MG63 (cell line): Measurements from ENCODE around the gene HOXA13. TPM values are rescaled to one million over a fixed set of nuclear protein-coding genes. Genes with fewer than 3 reads are reported as not detected.

Experiments
- DNase-seq: peaks from one replicate; pipeline ENCODE4 v3.0.0-alpha.2; 2020
- H3K27me3 ChIP-seq: fragments of 250-450 bp; sonication (Bioruptor Pico); 2 replicates; pipeline ENCODE4 v1.5.1; 2020; ENCODE audit warnings: mild to moderate bottlenecking, moderate library complexity
- H3K36me3 ChIP-seq: fragments of 250-450 bp; sonication (Bioruptor Pico); 2 replicates; pipeline ENCODE4 v1.5.1; 2020; ENCODE audit warnings: mild to moderate bottlenecking, moderate library complexity
- H3K4me3 ChIP-seq: fragments of 250-450 bp; sonication (Bioruptor Pico); 2 replicates; pipeline ENCODE4 v1.5.1; 2020; ENCODE audit warnings: mild to moderate bottlenecking, moderate library complexity
- H3K9me3 ChIP-seq: fragments of 250-450 bp; sonication (Bioruptor Pico); 2 replicates; pipeline ENCODE4 v1.5.1; 2020; ENCODE audit warnings: mild to moderate bottlenecking, moderate library complexity
- total RNA-seq: library from RNA; depleted of rRNA; stranded (reverse); fragments of >200 nt; shearing (Covaris generic); gene quantifications from 2 replicates; pipeline ENCODE4 v1.2.3, GENCODE V29; 2014; ENCODE audit warnings: low replicate concordance

The HOXA13 gene
- total RNA-seq, 1 experiment from 2014 or later, result 0.30 TPM

DNA sequence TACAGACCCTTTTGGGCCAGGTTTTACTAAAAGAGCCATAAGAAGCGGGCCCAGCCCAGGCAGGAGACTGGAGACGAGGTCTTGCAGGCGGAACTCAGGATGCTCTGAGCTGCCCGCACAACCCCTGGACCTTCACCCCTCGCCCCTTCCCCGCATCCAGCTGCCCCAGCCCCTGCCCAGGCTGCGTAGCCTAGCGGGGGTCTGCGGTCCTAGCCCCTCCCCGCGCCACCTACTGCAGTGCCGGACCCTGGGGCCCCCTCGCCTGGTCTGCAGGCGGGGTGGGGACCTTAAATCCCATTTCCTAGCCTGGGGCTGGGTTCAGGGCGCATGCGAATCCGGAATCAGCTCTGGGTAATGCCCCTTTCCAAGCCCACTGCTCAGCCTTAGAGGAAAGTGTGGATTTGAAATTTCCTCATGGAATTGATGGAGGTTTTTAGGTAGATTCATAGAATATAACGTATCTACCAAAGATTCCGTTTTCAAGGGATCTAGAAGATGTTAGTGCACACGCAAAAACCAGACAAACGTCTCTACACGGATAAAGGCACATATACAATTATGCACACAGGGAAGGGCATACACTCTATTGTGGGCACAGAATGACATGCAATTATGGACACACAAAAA lies 47.0 kb downstream of the HOXA13 start:
- no peak for DNase-seq
- H3K27me3 ChIP-seq, result no peaks in the 10 kb centered on the region
- H3K9me3 ChIP-seq, result no peaks in the 10 kb centered on the region
- H3K36me3 ChIP-seq, result no peaks in the 10 kb centered on the region
- peak overlapping the region; percentile 53 for H3K4me3 ChIP-seq

DNA sequence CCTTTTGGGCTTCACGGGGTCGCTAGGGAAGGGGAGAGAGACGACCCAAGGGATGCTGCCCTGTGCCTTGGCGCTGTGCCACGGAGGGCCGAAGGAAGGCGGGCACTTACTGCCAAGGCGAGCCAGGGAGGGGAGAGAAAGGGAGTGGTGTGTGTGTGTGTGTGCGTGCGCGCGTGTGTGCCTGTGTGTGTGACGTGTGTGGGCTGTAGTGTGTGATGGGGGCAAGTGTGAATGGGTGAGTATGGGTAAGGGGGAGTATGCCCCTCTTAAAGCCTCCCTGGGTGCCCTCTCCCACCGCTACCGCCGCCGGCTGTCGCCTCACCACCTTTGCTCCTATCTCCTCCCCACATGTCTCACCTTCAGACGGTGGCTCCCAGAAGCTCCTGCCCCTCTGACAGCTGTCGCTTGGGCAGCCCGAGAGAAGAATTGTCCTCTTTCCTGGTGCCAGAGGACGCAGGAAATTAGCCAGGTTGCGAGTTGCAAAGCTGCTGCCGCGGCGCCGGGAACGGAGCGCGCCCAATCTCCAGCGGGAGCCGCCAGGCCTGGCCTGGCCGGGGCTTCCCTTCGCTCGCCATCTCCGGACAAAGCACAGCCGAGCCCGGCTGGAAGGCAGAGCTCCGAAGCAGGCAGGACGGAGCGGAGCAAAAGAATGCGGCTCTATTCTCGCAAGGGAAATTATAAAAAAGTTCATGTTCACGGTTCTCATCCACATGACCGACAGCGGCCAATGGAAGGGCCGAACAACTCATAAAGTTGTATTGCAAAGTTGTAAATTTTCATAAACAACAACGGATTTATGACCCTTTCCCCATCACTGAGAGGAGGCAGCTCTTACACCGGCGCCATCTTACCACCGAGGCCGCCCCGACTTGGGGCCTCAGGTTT lies 47.7 kb downstream of the HOXA13 start, which contains the start of gene HOXA3:
TSS of gene HOXA3 (minus strand) at position 653 of the 885 bp plus-strand sequence. CDS start 41,943 bp downstream, outside the sequence.
- H3K9me3 ChIP-seq, result no peaks in the 10 kb centered on the region
- peak; percentile 60 for DNase-seq
- H3K4me3 ChIP-seq, result peak within 1 kb of the TSS; percentile 53
- no peaks in the 10 kb centered on the region for H3K36me3 ChIP-seq
- no peaks in the 10 kb centered on the region for H3K27me3 ChIP-seq

GRCh38 chr7:27151341-27151930 lies 48.5 kb downstream of the HOXA13 start:
- no peaks in the 10 kb centered on the region for H3K9me3 ChIP-seq
- peak; percentile 59 for DNase-seq
- no peaks in the 10 kb centered on the region for H3K27me3 ChIP-seq

DNA sequence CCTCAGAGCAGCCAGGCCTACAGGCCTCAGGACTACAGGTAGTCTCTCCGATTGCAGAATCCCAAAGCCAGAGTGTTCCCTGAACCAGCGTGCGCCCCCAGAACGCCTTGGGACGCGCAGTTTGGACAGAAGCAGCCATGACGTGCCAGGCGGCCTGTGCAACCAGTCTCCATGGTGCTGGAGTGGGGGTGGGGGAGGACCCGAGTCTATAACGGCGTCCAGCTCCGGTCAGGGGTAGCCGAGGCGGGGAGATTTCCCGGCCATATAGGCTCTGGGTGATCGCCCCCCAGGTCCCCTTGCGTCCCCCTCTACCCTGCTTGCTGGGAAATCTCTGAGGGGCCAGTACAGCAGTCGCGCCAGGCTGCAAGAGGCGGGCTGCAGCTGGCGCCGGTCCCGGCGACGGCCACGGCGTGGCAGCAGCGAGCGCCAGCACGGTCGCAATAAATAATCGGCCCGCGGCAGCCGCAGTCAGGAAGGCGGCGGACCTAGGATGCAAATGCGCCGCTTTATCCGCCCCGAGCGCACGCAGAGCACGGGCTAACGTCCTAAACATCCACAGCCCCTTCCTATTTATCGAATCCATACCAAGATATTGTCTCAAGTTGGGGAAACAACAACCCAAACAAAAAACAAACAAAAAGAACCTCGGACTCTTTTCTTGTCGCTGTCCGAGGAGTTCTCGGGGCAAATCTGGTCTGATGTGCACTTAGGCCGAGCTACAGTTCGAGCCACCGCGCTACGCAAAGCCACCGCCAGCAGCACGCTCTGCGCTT lies 49.1 kb downstream of the HOXA13 start:
- H3K27me3 ChIP-seq, result no peaks in the 10 kb centered on the region
- DNase-seq, result peak; percentile 86
- no peaks in the 10 kb centered on the region for H3K9me3 ChIP-seq
- H3K36me3 ChIP-seq, result peaks cover 3% of the 10 kb centered on the region; the same call in 1 of the 2 replicates
- peak overlapping the region; percentile 53 for H3K4me3 ChIP-seq

More at GRCh38 chr7:27151341-27151930, 48.5 kb downstream of the HOXA13 start:
- H3K4me3 ChIP-seq, result peak overlapping the region; percentile 53
- H3K36me3 ChIP-seq, result no peaks in the 10 kb centered on the region

GRCh38 chr7:27149842-27150567 lies 49.9 kb downstream of the HOXA13 start:
- Histone ChIP-seq H3K4me3 (peak overlapping the region; percentile 53), H3K36me3 (peaks cover 7% of the 10 kb centered on the region; the same call in 1 of the 2 replicates), H3K27me3 (no peaks in the 10 kb centered on the region), H3K9me3 (no peaks in the 10 kb centered on the region)
- DNase-seq, result no peak

- Histone ChIP-seq H3K36me3 (peaks cover 14% of the 10 kb centered on the region; the same call in 1 of the 2 replicates), H3K9me3 (no peaks in the 10 kb centered on the region), H3K27me3 (no peaks in the 10 kb centered on the region), H3K4me3 (peak overlapping the region; percentile 53)
- DNase-seq, result peak; percentile 41
These were observed 50.9 kb downstream of the HOXA13 start for GRCh38 chr7:27148756-27149641.

- no peak for DNase-seq
- Histone ChIP-seq H3K4me3 (peak overlapping the region; percentile 53; the same call in 1 of the 2 replicates), H3K9me3 (no peaks in the 10 kb centered on the region), H3K27me3 (no peaks in the 10 kb centered on the region), H3K36me3 (peaks cover 14% of the 10 kb centered on the region; the same call in 1 of the 2 replicates)
These were observed 51.7 kb downstream of the HOXA13 start for GRCh38 chr7:27148031-27148755.

- Histone ChIP-seq H3K36me3 (peaks cover 14% of the 10 kb centered on the region; the same call in 1 of the 2 replicates), H3K4me3 (peak within 1 kb of the TSS; percentile 53; the same call in 1 of the 2 replicates), H3K27me3 (no peaks in the 10 kb centered on the region), H3K9me3 (no peaks in the 10 kb centered on the region)
- no peak for DNase-seq
These were observed 52.5 kb downstream of the HOXA13 start, which contains the start of gene HOXA6 for GRCh38 chr7:27147199-27148030. HOXA6 (minus strand) TSS chr7:27147774; CDS start chr7:27147749, 25 bp downstream.

DNA sequence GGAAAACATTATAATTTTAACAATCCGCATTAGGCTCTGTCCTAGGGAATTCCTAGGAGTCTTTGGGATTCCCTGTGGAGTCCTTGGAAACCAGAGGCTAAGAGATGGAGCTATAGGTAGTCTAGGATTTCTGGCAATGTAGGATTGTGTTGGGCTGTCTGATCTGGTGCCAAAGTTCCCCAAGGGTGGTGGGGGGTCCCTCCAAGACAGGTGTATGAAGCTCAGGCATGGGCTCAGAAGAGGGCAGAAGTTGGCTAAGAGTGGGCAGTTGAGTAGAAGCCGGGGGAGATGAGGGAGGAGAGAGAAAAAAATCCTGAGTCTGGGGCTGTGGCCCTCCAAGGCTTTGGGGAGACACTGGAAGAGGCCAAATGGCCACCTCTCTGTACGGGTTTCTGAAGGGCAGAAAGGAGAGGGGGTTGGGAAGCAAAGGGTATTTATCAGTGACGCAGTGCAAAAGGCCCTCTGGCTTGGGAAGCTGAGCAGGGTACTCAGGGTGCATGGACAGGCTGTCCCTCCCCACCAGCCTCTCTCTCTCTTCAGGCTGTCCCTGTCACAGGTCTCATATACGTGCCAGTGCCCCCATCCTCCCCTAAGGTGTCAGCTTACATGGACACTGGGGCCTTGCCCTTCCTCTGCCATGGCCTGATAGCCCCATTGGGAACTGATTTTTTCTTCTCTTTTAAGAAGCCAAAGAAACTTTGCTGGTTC lies 53.2 kb downstream of the HOXA13 start:
- no peaks in the 10 kb centered on the region for H3K27me3 ChIP-seq
- H3K36me3 ChIP-seq, result peaks cover 18% of the 10 kb centered on the region
- no peak overlapping the region for H3K4me3 ChIP-seq
- no peak for DNase-seq
- no peaks in the 10 kb centered on the region for H3K9me3 ChIP-seq

DNA sequence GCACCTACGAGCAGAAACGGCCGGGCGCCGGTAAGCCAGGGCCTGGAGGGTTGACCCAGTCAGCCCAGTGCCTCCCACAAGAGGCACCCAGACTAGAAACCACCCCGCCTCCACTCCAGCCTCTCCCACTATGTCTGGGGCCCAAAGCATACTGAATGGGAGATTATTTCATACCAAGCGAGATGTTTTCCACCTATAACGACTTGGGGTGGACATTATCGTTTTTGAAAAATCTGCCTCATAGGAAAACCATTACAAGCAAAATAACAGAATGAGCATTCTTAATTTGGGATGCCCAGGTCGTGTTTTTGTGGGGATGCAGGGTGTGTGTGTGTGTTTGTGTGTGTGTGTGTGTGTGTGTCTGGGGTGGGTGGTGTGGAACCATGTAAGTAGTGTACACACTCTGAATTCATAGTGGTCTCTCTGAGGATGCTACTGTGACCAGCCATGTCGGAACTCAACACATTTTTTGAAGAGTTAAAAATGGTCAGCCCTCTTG lies 53.9 kb downstream of the HOXA13 start:
- H3K4me3 ChIP-seq, result no peak overlapping the region
- no peak for DNase-seq
- H3K36me3 ChIP-seq, result peaks cover 20% of the 10 kb centered on the region
- no peaks in the 10 kb centered on the region for H3K9me3 ChIP-seq
- no peaks in the 10 kb centered on the region for H3K27me3 ChIP-seq

DNA sequence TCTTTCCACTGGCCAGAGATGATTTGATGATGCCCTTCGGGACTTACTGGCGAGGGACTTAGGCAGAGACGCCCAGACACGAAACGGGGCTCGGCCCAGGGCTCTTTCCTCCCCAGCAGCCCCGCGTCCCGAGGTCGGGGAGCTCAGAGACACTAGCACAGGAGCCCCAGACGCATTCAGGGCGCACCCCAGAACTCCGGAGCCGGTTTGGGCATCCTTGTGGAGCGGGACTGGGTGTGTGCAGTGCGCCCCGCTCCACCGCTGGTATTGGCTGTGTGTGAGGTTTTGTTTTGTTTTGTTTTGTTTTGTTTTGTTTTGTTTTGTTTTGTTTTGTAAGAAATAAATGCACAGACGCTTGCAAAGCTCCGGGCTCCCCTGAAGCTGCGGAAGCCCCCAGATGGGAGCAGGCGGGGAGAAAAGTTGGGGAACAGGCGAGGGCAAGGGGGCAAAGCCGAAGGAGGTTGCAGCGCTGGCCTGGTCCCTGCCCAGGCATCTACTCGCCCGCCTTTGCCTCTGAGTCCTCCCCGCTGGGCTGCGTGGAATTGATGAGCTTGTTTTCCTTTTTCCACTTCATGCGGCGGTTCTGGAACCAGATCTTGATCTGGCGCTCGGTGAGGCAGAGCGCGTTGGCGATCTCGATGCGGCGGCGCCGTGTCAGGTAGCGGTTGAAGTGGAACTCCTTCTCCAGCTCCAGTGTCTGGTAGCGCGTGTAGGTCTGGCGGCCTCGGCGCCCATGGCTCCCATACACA lies 54.6 kb downstream of the HOXA13 start:
- H3K36me3 ChIP-seq, result peaks cover 20% of the 10 kb centered on the region
- H3K4me3 ChIP-seq, result no peak overlapping the region
- DNase-seq, result no peak
- no peaks in the 10 kb centered on the region for H3K27me3 ChIP-seq
- no peaks in the 10 kb centered on the region for H3K9me3 ChIP-seq

DNA sequence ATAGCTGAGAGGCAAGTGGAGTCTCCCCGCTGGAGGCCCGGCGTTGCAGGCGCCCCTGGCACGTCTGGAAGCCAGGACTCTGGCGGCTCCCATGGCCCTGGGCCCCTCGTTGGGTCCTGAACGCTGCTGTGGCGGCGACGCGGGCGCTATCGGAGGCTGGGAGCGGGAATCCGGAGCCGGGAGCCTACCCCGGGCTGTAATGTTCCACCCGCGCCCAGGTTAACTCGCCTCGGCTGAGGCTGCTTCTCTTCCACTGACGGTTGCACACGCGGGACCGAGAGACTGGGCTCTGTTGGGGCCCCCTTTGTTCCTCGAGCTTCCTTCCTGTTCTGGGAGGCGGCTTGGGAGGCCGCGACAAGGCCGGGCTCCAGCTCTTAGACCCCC lies 55.1 kb downstream of the HOXA13 start:
- Histone ChIP-seq H3K36me3 (peaks cover 23% of the 10 kb centered on the region), H3K27me3 (no peaks in the 10 kb centered on the region), H3K4me3 (no peak overlapping the region), H3K9me3 (no peaks in the 10 kb centered on the region)
- no peak for DNase-seq
